ENCODE results near the gene RALB. TPM values are rescaled to one million over a fixed set of nuclear protein-coding genes. Genes with fewer than 3 reads are reported as not detected.

RALB gene
- polyA plus RNA-seq, 1 donor (not counting 4 experiments of a cell fraction or from before 2014, with no cell fraction given), result 80.8 TPM

DNA sequence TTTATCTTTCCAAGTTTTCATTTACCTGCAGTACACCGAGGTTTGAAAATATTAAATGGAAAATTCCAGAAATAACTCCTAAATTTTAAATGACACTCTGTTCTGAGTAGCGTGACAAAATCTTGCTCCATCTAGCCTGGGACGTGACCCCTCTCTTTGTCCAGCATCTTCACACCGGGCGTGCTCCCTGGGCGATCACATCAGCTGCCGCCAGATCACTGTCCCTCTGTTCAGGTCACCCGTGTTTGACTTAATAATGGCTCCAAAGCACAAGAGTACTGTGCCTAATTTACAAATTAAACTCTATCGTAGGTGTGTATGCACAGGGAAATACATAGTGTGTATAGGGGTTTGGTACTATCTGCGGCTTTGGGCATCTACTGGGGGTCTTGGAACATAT is 23.3 kb upstream of the RALB start:
- no peaks in the 10 kb centered on the region for H4K20me1 ChIP-seq (ENCODE audit: control insufficient read depth, extremely low read depth, insufficient read depth, low read length)
- no peak overlapping the region for H3K4me2 ChIP-seq (ENCODE audit: control insufficient read depth, extremely low read depth, insufficient read depth, low read depth, low read length)
- no peak overlapping the region for H3K27ac ChIP-seq (ENCODE audit: control insufficient read depth, insufficient read depth, low read length)
- dilution Hi-C loops (cut with MboI; ENCODE audit: extremely low pct_ligation_motif_present, low sequenced_read_pairs), result no loop called here
- H3K9ac ChIP-seq (ENCODE audit: control insufficient read depth, extremely low read depth, insufficient read depth, low read length), result no peak overlapping the region
- no peaks in the 10 kb centered on the region for H3K27me3 ChIP-seq (ENCODE audit: control insufficient read depth, extremely low read depth, insufficient read depth, low read length)
- H3K9me3 ChIP-seq (ENCODE audit: control insufficient read depth, low read depth, low read length), result no peaks in the 10 kb centered on the region
- no peak for DNase-seq (ENCODE audit: low read depth, low spot score)
- H3K36me3 ChIP-seq (ENCODE audit: control insufficient read depth in 2 of 2, extremely low read depth in 1 of 2, insufficient read depth in 2 of 2, low read length in 2 of 2), result no peaks in the 10 kb centered on the region
- no peaks in the 10 kb centered on the region for H3K9me1 ChIP-seq (ENCODE audit: control insufficient read depth, extremely low read depth, insufficient read depth, low read length)
- no peak overlapping the region for H3K4me3 ChIP-seq (ENCODE audit: control insufficient read depth in 2 of 3, extremely low read depth in 1 of 3, insufficient read depth in 2 of 3, low read depth in 1 of 3, low read length in 3 of 3)
- H2AFZ ChIP-seq (ENCODE audit: control insufficient read depth, low read length), result no peak overlapping the region
- peaks cover 26% of the 10 kb centered on the region for H3K4me1 ChIP-seq (ENCODE audit: control insufficient read depth, extremely low read depth, insufficient read depth, low read length)
- TF ChIP-seq, protein P1, sequence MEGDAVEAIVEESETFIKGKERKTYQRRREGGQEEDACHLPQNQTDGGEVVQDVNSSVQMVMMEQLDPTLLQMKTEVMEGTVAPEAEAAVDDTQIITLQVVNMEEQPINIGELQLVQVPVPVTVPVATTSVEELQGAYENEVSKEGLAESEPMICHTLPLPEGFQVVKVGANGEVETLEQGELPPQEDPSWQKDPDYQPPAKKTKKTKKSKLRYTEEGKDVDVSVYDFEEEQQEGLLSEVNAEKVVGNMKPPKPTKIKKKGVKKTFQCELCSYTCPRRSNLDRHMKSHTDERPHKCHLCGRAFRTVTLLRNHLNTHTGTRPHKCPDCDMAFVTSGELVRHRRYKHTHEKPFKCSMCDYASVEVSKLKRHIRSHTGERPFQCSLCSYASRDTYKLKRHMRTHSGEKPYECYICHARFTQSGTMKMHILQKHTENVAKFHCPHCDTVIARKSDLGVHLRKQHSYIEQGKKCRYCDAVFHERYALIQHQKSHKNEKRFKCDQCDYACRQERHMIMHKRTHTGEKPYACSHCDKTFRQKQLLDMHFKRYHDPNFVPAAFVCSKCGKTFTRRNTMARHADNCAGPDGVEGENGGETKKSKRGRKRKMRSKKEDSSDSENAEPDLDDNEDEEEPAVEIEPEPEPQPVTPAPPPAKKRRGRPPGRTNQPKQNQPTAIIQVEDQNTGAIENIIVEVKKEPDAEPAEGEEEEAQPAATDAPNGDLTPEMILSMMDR (optimal IDR thresholded peaks at IDR 0.05 in 1 of 3, IDR thresholded peaks at IDR 0.05 in 1 of 3, conservative IDR thresholded peaks at IDR 0.05 in 1 of 3; ENCODE audit: extremely low read depth in 1 of 3, insufficient read depth in 2 of 3, low read length in 3 of 3), result no peak
- no peak for TF ChIP-seq EZH2 (IDR thresholded peaks at IDR 0.05; ENCODE audit: low read length)
- FAIRE-seq, result no peak
- H3K79me2 ChIP-seq (ENCODE audit: control insufficient read depth, insufficient read depth, low read length), result no peaks in the 10 kb centered on the region

- no peak overlapping the region for H3K4me2 ChIP-seq (ENCODE audit: control insufficient read depth, extremely low read depth, insufficient read depth, low read depth, low read length)
- no peak overlapping the region for H3K9ac ChIP-seq (ENCODE audit: control insufficient read depth, extremely low read depth, insufficient read depth, low read length)
- H3K27me3 ChIP-seq (ENCODE audit: control insufficient read depth, extremely low read depth, insufficient read depth, low read length), result no peaks in the 10 kb centered on the region
- no peaks in the 10 kb centered on the region for H3K9me3 ChIP-seq (ENCODE audit: control insufficient read depth, low read depth, low read length)
- H4K20me1 ChIP-seq (ENCODE audit: control insufficient read depth, extremely low read depth, insufficient read depth, low read length), result no peaks in the 10 kb centered on the region
- peaks cover 26% of the 10 kb centered on the region for H3K4me1 ChIP-seq (ENCODE audit: control insufficient read depth, extremely low read depth, insufficient read depth, low read length)
- TF ChIP-seq EZH2 (IDR thresholded peaks at IDR 0.05; ENCODE audit: low read length), result no peak
- TF ChIP-seq, protein P1 (optimal IDR thresholded peaks at IDR 0.05 in 1 of 3, IDR thresholded peaks at IDR 0.05 in 1 of 3, conservative IDR thresholded peaks at IDR 0.05 in 1 of 3; ENCODE audit: extremely low read depth in 1 of 3, insufficient read depth in 2 of 3, low read length in 3 of 3), result no peak
- no peak overlapping the region for H3K27ac ChIP-seq (ENCODE audit: control insufficient read depth, insufficient read depth, low read length)
- no peak overlapping the region for H2AFZ ChIP-seq (ENCODE audit: control insufficient read depth, low read length)
- no peak for FAIRE-seq
- no peaks in the 10 kb centered on the region for H3K9me1 ChIP-seq (ENCODE audit: control insufficient read depth, extremely low read depth, insufficient read depth, low read length)
- H3K36me3 ChIP-seq (ENCODE audit: control insufficient read depth in 2 of 2, extremely low read depth in 1 of 2, insufficient read depth in 2 of 2, low read length in 2 of 2), result no peaks in the 10 kb centered on the region
- no peak overlapping the region for H3K4me3 ChIP-seq (ENCODE audit: control insufficient read depth in 2 of 3, extremely low read depth in 1 of 3, insufficient read depth in 2 of 3, low read depth in 1 of 3, low read length in 3 of 3)
- dilution Hi-C loops (cut with MboI; ENCODE audit: extremely low pct_ligation_motif_present, low sequenced_read_pairs), result no loop called here
- no peaks in the 10 kb centered on the region for H3K79me2 ChIP-seq (ENCODE audit: control insufficient read depth, insufficient read depth, low read length)
- no peak for DNase-seq (ENCODE audit: low read depth, low spot score)
Measured at GRCh38 chr2:120230515-120231471, 21.9 kb upstream of the RALB start.
